GM12872 (cell line): Measurements from ENCODE around the gene METAP1D.

Experiments
- CTCF ChIP-seq: IDR thresholded peaks from 3 replicates; pipeline ENCODE4 v1.5.1; 2011; ENCODE audit warnings: low read depth, mild to moderate bottlenecking, low read length, moderate library complexity; ENCODE audit not compliant: insufficient read depth

The METAP1D gene

DNA sequence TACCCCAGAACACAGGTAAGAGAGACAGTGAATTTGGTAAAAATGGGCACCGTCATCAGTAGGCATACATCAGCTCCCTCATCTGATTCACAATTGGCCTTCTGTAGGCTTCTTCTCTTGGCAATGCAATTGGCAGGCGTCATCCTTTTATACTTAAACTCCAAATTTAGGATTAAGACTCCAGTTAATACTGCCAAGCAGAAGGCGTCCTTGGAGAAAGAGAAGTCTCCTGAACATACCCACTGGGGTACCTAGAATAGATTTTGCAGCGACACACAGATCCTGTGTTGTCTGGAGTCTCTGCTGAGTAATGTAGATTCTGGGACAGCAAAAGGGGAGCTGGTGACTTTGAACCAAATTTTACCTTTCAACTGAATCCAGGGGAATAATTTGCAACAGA is 592 bp upstream of the METAP1D start:
- no peak for TF ChIP-seq CTCF

DNA sequence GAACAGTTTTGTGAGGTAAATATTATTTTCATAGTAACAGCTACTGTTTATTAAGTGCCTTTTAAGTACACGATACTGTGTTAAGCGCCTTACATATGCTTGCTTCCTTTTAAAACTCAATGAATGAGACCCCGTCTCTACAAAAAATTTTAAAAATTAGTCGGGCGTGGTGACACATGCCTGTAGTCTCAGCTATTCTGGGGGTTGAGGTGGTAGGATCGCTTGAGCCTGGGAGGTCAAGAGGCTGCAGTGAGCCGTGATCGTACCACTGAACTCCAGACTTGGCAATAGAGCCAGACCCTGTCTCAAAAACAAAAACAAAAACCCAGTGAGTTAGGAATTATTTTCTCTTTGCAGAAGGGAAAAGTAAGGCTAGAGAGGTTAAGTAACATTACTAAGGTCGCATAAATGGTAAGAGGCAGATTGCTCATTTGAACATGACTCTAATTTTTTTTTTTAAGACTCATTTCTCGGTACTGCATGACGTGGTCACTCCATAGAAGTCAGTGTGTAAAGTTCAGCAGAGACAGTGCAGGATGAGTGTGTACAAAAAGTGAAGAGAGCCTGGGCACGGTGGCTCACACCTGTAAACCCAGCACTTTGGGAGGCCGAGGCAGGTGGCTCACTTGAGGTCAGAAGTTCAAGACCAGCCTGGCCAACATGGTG is 1.1 kb downstream of the METAP1D start:
- no peak for TF ChIP-seq CTCF

DNA sequence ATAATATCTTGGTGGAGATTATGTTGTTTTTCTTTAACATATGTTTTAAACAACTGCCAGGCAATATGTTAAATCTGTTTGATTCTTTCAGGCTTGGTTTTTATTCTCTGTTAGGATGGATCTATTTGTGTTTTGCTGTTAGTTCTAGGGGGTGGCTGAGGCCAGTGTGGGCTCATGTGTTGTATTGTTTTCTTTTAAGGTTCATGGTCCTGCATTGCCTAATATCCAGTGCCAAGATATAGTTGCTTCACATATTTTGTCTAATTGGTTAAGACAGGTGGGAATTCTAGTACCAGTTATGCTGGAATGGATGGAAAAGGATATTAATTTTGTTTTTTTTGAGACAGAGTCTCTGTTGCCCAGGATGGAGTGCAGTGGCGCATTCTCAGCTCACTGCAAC is 7.6 kb downstream of the METAP1D start:
- TF ChIP-seq CTCF: no peak

DNA sequence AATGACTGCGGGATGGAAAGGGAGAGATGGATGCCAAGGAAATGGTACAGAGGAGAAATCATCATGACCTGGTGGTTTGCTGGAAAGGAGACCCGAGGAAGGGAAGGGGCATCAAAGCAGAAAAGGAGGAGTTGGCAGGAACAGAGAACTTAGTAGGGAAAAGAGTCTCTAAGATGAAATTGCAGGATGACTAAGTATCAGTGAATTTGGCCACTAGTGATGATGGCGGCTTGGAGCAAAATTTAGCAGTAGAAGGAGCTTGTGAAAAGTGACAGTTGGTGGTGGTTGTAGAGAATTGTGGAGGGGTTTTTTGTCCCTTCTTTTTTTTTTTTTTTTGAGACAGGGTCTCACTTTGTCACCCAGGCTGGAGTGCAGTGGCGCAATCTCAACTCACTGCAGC is 10.1 kb downstream of the METAP1D start:
- TF ChIP-seq CTCF: no peak

GRCh38 chr2:172011812-172012575 is 12.2 kb downstream of the METAP1D start:
- TF ChIP-seq CTCF: no peak

DNA sequence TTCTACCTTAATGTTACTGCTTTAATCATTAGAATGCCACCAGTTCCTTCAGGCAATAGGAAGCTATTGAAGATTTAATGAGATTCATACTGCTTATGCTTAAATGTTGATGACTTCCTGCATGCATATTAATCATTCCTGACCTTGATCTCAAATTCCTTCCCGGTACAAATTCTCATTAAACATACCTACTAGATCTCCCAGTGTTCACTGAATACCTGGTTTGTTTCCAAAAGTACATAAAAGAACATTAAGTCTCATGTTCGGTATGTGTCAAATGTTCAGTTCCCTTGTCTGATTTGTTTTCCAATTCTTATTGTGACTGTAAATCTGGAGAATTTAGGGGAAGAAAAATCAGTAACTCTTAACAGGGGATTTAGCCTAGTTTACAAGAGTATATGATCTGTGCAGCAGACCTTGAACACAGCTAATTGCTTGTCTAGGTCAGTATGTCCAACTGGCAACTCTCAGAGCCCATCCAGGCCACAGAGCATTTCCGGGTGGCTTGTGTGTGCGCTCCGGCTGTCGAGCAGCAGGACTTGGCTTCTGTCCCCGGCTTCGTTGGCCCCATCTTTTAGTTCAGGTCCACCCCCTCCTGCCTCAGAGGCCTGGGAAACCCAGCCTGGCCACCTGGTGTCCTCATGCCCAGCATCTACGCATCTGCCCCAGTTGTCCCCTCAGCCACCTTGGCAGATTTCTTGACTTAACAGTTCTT is 13.1 kb downstream of the METAP1D start:
- TF ChIP-seq CTCF: no peak

- no peak for TF ChIP-seq CTCF
Observed at GRCh38 chr2:172013396-172013795, 13.6 kb downstream of the METAP1D start.
